ENCODE data around the gene DOCK3. TPM values are rescaled to one million over a fixed set of nuclear protein-coding genes. Genes with fewer than 3 reads are reported as not detected.

DOCK3 gene
- total and polyA plus RNA-seq, 4 donors: 0.01 to 0.08 (median 0.06) TPM; not detected in 1

DNA sequence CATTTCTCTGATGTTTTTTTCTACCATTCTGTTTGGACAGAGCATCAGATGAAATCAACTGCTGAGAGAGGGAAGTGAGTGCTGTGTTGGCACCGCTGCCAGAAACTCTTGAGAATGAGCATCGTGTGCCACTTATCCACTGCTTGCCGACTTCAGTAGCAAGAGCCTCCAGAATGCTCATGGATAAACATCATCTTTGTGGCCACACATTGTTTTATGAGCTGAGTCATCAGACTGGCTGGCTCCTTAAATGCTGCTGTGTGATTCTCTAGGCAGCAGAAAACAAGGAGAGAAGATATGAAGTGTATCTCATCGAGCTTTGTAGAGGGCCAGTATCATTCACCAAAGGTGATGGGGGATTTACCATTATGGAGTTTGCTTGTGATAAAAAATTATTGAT lies 3.4 kb upstream of the DOCK3 start:
- Histone ChIP-seq H3K4me3 (ENCODE audit: low read depth in 1 of 3, low read length in 3 of 3) (no peak overlapping the region), H3K9ac (ENCODE audit: low read depth in 1 of 2, low read length in 2 of 2) (no peak overlapping the region), H3K27ac (ENCODE audit: low read depth in 1 of 2, low read length in 2 of 2) (no peak overlapping the region), H3K36me3 (ENCODE audit: control insufficient read depth in 4 of 4, insufficient read depth in 3 of 4, low read depth in 1 of 4, low read length in 3 of 4) (no peaks in the 10 kb centered on the region), H3K9me3 (ENCODE audit: control insufficient read depth in 4 of 4, low read length in 3 of 4) (no peaks in the 10 kb centered on the region), H3K4me1 (ENCODE audit: control insufficient read depth in 4 of 4, insufficient read depth in 4 of 4, low read length in 3 of 4) (peaks cover 4 to 12% (median 10%) of the 10 kb centered on the region in 4 donors), H3K27me3 (ENCODE audit: control insufficient read depth in 4 of 4, insufficient read depth in 4 of 4, low read length in 3 of 4) (peaks cover 0 to 20% (median 5%) of the 10 kb centered on the region in 4 donors)
- DNase-seq (ENCODE audit: low spot score): no peak
- WGBS: 57% methylated on average over 4 of the region's 4 CpGs
- TF ChIP-seq HNF4A (conservative IDR thresholded peaks at IDR 0.05) (no peak), SP1 (IDR thresholded peaks at IDR 0.05) (no peak), HNF4G (IDR thresholded peaks at IDR 0.05) (no peak), JUND (IDR thresholded peaks at IDR 0.05) (no peak), YY1 (IDR thresholded peaks at IDR 0.05) (no peak), GABPA (IDR thresholded peaks at IDR 0.05 in 1 of 2, conservative IDR thresholded peaks at IDR 0.05 in 1 of 2) (no peak), EGR1 (IDR thresholded peaks at IDR 0.05; ENCODE audit: low read depth in 2 of 2) (no peak), NR2F2 (IDR thresholded peaks at IDR 0.05) (no peak), RXRA (IDR thresholded peaks at IDR 0.05) (no peak)
- TF ChIP-seq, protein P1, sequence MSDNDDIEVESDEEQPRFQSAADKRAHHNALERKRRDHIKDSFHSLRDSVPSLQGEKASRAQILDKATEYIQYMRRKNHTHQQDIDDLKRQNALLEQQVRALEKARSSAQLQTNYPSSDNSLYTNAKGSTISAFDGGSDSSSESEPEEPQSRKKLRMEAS (IDR thresholded peaks at IDR 0.05): no peak
- TF ChIP-seq, protein P2, sequence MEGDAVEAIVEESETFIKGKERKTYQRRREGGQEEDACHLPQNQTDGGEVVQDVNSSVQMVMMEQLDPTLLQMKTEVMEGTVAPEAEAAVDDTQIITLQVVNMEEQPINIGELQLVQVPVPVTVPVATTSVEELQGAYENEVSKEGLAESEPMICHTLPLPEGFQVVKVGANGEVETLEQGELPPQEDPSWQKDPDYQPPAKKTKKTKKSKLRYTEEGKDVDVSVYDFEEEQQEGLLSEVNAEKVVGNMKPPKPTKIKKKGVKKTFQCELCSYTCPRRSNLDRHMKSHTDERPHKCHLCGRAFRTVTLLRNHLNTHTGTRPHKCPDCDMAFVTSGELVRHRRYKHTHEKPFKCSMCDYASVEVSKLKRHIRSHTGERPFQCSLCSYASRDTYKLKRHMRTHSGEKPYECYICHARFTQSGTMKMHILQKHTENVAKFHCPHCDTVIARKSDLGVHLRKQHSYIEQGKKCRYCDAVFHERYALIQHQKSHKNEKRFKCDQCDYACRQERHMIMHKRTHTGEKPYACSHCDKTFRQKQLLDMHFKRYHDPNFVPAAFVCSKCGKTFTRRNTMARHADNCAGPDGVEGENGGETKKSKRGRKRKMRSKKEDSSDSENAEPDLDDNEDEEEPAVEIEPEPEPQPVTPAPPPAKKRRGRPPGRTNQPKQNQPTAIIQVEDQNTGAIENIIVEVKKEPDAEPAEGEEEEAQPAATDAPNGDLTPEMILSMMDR (IDR thresholded peaks at IDR 0.05; ENCODE audit: low read depth, low read length, missing input control): no peak
- TF ChIP-seq, protein P3, sequence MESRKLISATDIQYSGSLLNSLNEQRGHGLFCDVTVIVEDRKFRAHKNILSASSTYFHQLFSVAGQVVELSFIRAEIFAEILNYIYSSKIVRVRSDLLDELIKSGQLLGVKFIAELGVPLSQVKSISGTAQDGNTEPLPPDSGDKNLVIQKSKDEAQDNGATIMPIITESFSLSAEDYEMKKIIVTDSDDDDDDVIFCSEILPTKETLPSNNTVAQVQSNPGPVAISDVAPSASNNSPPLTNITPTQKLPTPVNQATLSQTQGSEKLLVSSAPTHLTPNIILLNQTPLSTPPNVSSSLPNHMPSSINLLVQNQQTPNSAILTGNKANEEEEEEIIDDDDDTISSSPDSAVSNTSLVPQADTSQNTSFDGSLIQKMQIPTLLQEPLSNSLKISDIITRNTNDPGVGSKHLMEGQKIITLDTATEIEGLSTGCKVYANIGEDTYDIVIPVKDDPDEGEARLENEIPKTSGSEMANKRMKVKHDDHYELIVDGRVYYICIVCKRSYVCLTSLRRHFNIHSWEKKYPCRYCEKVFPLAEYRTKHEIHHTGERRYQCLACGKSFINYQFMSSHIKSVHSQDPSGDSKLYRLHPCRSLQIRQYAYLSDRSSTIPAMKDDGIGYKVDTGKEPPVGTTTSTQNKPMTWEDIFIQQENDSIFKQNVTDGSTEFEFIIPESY (IDR thresholded peaks at IDR 0.05): no peak
- TF ChIP-seq, protein P4, sequence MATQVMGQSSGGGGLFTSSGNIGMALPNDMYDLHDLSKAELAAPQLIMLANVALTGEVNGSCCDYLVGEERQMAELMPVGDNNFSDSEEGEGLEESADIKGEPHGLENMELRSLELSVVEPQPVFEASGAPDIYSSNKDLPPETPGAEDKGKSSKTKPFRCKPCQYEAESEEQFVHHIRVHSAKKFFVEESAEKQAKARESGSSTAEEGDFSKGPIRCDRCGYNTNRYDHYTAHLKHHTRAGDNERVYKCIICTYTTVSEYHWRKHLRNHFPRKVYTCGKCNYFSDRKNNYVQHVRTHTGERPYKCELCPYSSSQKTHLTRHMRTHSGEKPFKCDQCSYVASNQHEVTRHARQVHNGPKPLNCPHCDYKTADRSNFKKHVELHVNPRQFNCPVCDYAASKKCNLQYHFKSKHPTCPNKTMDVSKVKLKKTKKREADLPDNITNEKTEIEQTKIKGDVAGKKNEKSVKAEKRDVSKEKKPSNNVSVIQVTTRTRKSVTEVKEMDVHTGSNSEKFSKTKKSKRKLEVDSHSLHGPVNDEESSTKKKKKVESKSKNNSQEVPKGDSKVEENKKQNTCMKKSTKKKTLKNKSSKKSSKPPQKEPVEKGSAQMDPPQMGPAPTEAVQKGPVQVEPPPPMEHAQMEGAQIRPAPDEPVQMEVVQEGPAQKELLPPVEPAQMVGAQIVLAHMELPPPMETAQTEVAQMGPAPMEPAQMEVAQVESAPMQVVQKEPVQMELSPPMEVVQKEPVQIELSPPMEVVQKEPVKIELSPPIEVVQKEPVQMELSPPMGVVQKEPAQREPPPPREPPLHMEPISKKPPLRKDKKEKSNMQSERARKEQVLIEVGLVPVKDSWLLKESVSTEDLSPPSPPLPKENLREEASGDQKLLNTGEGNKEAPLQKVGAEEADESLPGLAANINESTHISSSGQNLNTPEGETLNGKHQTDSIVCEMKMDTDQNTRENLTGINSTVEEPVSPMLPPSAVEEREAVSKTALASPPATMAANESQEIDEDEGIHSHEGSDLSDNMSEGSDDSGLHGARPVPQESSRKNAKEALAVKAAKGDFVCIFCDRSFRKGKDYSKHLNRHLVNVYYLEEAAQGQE (IDR thresholded peaks at IDR 0.05): no peak

DNA sequence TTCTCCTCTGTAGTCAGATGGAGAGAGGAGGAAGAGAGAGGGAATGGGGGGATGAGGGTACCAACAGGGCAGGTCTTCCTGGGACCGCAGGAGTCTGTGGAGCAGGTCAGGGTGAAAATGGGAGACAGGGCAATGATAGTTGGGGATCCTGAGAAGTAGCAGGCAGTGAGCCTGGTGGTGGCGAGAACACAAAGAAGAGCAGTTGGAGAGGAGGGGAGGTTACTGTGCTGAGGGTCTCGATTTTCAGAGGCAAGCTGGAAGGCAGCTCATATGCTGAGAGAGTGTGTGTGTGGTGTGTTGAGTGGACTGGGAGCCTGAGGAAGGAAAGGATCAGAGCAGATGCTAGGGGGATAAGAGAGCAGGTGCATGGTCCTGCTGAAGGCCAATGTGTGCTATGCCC lies 2.1 kb upstream of the DOCK3 start:
- H3K27me3 ChIP-seq (ENCODE audit: control insufficient read depth in 4 of 4, insufficient read depth in 4 of 4, low read length in 3 of 4): peaks cover 0 to 25% (median 9%) of the 10 kb centered on the region in 4 donors
- H3K4me3 ChIP-seq (ENCODE audit: low read depth in 1 of 3, low read length in 3 of 3): no peak overlapping the region
- TF ChIP-seq TAF1 (conservative IDR thresholded peaks at IDR 0.05) (no peak), RXRA (IDR thresholded peaks at IDR 0.05) (no peak), YY1 (IDR thresholded peaks at IDR 0.05) (no peak), HNF4A (conservative IDR thresholded peaks at IDR 0.05) (no peak), JUND (IDR thresholded peaks at IDR 0.05) (no peak), FOXA2 (IDR thresholded peaks at IDR 0.05) (no peak), RAD21 (IDR thresholded peaks at IDR 0.05) (no peak), HNF4G (IDR thresholded peaks at IDR 0.05) (no peak)
- H3K36me3 ChIP-seq (ENCODE audit: control insufficient read depth in 4 of 4, insufficient read depth in 3 of 4, low read depth in 1 of 4, low read length in 3 of 4): no peaks in the 10 kb centered on the region
- H3K9me3 ChIP-seq (ENCODE audit: control insufficient read depth in 4 of 4, low read length in 3 of 4): no peaks in the 10 kb centered on the region
- DNase-seq (ENCODE audit: low spot score): no peak
- 81% methylated on average over 3 of the region's 3 CpGs for WGBS
- peaks cover 4 to 12% (median 10%) of the 10 kb centered on the region in 4 donors for H3K4me1 ChIP-seq (ENCODE audit: control insufficient read depth in 4 of 4, insufficient read depth in 4 of 4, low read length in 3 of 4)
- H3K9ac ChIP-seq (ENCODE audit: low read depth in 1 of 2, low read length in 2 of 2): no peak overlapping the region
- no peak overlapping the region for H3K27ac ChIP-seq (ENCODE audit: low read depth in 1 of 2, low read length in 2 of 2)

Measured in liver (tissue), 9 donors.